ENCODE measurements around the gene ZNF436. TPM values are rescaled to one million over a fixed set of nuclear protein-coding genes. Genes with fewer than 3 reads are reported as not detected.

Gene ZNF436
- total and polyA plus RNA-seq, 2 donors (not counting 3 experiments of a cell fraction or from before 2014, with no cell fraction given) = 6.5 to 14.0 TPM

DNA sequence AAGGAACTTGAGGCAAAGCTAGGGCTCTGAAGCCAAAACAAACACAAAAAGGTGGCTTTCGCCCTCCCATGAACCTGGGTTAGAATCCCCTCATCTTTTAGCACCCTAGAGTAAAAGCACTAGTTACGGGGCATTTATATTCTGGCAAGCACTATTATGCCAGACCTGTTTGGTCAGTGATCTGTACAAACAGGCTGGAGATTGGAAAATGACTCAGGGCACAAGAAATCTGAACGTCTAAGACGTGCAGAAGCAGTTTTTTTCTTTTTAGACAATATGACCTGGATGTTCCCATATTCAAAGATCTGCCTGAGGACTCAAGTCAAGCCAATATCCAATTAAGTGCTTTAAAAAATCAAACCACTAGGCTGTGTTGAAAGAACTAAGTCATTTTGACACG, 3.0 kb downstream of the ZNF436 start:
- Histone ChIP-seq H3K9me1 (replicated peaks; ENCODE audit: control insufficient read depth, extremely low read depth, insufficient read depth, low read length) (no peaks in the 10 kb centered on the region), H4K20me1 (replicated peaks; ENCODE audit: control insufficient read depth, extremely low read depth, insufficient read depth, low read length) (no peaks in the 10 kb centered on the region), H3K9ac (replicated peaks; ENCODE audit: extremely low read depth, insufficient read depth, low read length) (no peak overlapping the region), H3K36me3 (ENCODE audit: control insufficient read depth in 2 of 2, extremely low read depth in 1 of 2, insufficient read depth in 2 of 2, low read length in 2 of 2) (peaks cover 15 to 17% of the 10 kb centered on the region in 2 experiments), H3K4me3 (replicated peaks in 1 of 3; ENCODE audit: insufficient read depth in 1 of 3, low read depth in 1 of 3, low read length in 3 of 3) (no peak overlapping the region), H3K27ac (ENCODE audit: insufficient read depth, low read depth, low read length) (no peak overlapping the region), H3K27me3 (ENCODE audit: control insufficient read depth in 2 of 2, insufficient read depth in 2 of 2, low read length in 2 of 2) (no peaks in the 10 kb centered on the region), H3K79me2 (ENCODE audit: control insufficient read depth, insufficient read depth, low read length) (peaks cover 8% of the 10 kb centered on the region), H3K9me3 (replicated peaks; ENCODE audit: control insufficient read depth, insufficient read depth, low read length) (peaks cover 12% of the 10 kb centered on the region), H3K4me1 (ENCODE audit: control insufficient read depth, extremely low read depth, insufficient read depth, low read length) (peaks cover 28% of the 10 kb centered on the region), H3K4me2 (ENCODE audit: insufficient read depth, low read length) (no peak overlapping the region), H2AFZ (ENCODE audit: low read depth, low read length) (no peak overlapping the region)
- POLR2A ChIA-PET = no interaction called here
- TF ChIP-seq POLR2AphosphoS5 (IDR thresholded peaks at IDR 0.05; ENCODE audit: insufficient read depth, low read depth, low read length) (no peak), FOS (IDR thresholded peaks at IDR 0.05; ENCODE audit: borderline replicate concordance, insufficient read depth, low read length) (no peak), EZH2 (IDR thresholded peaks at IDR 0.05; ENCODE audit: borderline replicate concordance, low read depth, low read length, severe bottlenecking) (no peak), CTCF (IDR thresholded peaks at IDR 0.05; ENCODE audit: extremely low read depth in 1 of 2, insufficient read depth in 1 of 2, low read depth in 1 of 2, low read length in 2 of 2) (no peak), POLR2A (IDR thresholded peaks at IDR 0.05; ENCODE audit: low read depth, low read length) (no peak), JUN (IDR thresholded peaks at IDR 0.05; ENCODE audit: borderline replicate concordance, insufficient read depth, insufficient read length, low read depth) (no peak), GATA2 (IDR thresholded peaks at IDR 0.05; ENCODE audit: insufficient read depth, insufficient read length, low read depth, low read length) (no peak), MYC (IDR thresholded peaks at IDR 0.05; ENCODE audit: low read depth, low read length) (no peak)
- TF ChIP-seq, protein P1, sequence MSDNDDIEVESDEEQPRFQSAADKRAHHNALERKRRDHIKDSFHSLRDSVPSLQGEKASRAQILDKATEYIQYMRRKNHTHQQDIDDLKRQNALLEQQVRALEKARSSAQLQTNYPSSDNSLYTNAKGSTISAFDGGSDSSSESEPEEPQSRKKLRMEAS (IDR thresholded peaks at IDR 0.05; ENCODE audit: insufficient read depth, insufficient read length) = no peak
- no TSS peak for BruUV-seq (replicated peaks)
- CTCF ChIA-PET = no interaction called here
- dilution Hi-C loops (cut with MboI; ENCODE audit: extremely low pct_ligation_motif_present, low sequenced_read_pairs) = no loop called here
- DNase-seq (ENCODE audit: low read depth, low spot score) (no peak), FAIRE-seq (no peak)
- intact Hi-C loops (cut with micrococcal nuclease) = no loop called here
